GM12878 (cell line): ENCODE data around the gene DIPK1A. TPM values are rescaled to one million over a fixed set of nuclear protein-coding genes. Genes with fewer than 3 reads are reported as not detected.

Experiments
- ATAC-seq: fragments of 200-7000 bp; cut with Tn5 transposase; 3 replicates; pipeline ENCODE4 v1.9.1; 2020; ENCODE audit warnings: mild to moderate bottlenecking, moderate library complexity
- BruUV-seq: library from RNA; stranded (reverse); fragments of 400-500 nt; replicated peaks from 2 replicates; lab custom pipeline; 2021; lab: Mats Ljungman, UMichigan
- CTCF ChIA-PET: fragments of 300-600 bp; sonication (Branson Sonifier 250); formaldehyde crosslinking; extraction: SDS; loops from one replicate; lab custom pipeline; 2021; ENCODE audit warnings: inconsistent platforms; lab: Yijun Ruan, JAX
- POLR2A ChIA-PET: fragments of 350-600 bp; formaldehyde crosslinking; extraction: SDS; loops from one replicate; lab custom pipeline; 2021; ENCODE audit warnings: inconsistent platforms; lab: Charles Lee
- RAD21 ChIA-PET: fragments of 300-600 bp; sonication (Branson Sonifier 250); formaldehyde crosslinking; loops from one replicate; lab custom pipeline; 2023; ENCODE audit warnings: antibody characterized with exemption; ENCODE audit not compliant: unreplicated experiment; lab: Charles Lee
- SMC1A ChIA-PET: fragments of 300-600 bp; sonication (Branson Sonifier 250); formaldehyde crosslinking; loops from one replicate; lab custom pipeline; 2023; ENCODE audit not compliant: unreplicated experiment, uncharacterized antibody; lab: Charles Lee
- DNase-seq: peaks from one replicate; pipeline ENCODE4 v3.0.0-alpha.2; 2011; ENCODE audit warnings: low read depth, low spot score
- FAIRE-seq: peaks from 3 replicates; lab custom pipeline; 2011; peaks lifted over from hg19 to GRCh38; lab: Jason Lieb, UNC
- H2AFZ ChIP-seq: 2 replicates; pipeline ENCODE4 v1.6.0; 2011; ENCODE audit warnings: low read depth, low read length, control low read depth; ENCODE audit not compliant: control insufficient read depth
- H3K27ac ChIP-seq: 2 replicates; pipeline ENCODE4 v1.5.1; 2011; ENCODE audit warnings: control low read depth; ENCODE audit not compliant: control insufficient read depth, insufficient read depth
- H3K27me3 ChIP-seq, 2 experiments: replicated peaks in 1 of 2; 2 replicates each; pipeline versions ENCODE4 v1.6.0 to v1.6.1; 2011; ENCODE audit warnings: low read length in 1 of 2; ENCODE audit not compliant: control insufficient read depth in 2 of 2, insufficient read depth in 2 of 2
- H3K36me3 ChIP-seq, 2 experiments: 2 replicates each; pipeline ENCODE4 v1.5.1; 2011; ENCODE audit warnings: low read length in 1 of 2; ENCODE audit not compliant: control insufficient read depth in 2 of 2, insufficient read depth in 2 of 2
- H3K4me1 ChIP-seq: 2 replicates; pipeline ENCODE4 v1.6.1; 2011; ENCODE audit warnings: mild to moderate bottlenecking, low read length, moderate library complexity, mixed read lengths; ENCODE audit not compliant: control insufficient read depth, insufficient read depth
- H3K4me2 ChIP-seq: 2 replicates; pipeline ENCODE4 v1.6.0; 2011; ENCODE audit warnings: control low read depth; ENCODE audit not compliant: control insufficient read depth, insufficient read depth
- H3K4me3 ChIP-seq: fragments of 200-600 bp; sonication (generic); 2 replicates; pipeline ENCODE4 v1.5.1; 2016
- H3K79me2 ChIP-seq: 2 replicates; pipeline ENCODE4 v1.6.0; 2011; ENCODE audit warnings: low read length; ENCODE audit not compliant: control insufficient read depth, insufficient read depth
- H3K9ac ChIP-seq: 2 replicates; pipeline ENCODE4 v1.8.0; 2011; ENCODE audit warnings: low read length, control low read depth, mixed read lengths; ENCODE audit not compliant: control insufficient read depth, insufficient read depth
- H3K9me3 ChIP-seq: replicated peaks from 3 replicates; pipeline ENCODE4 v1.5.1; 2011; ENCODE audit warnings: mild to moderate bottlenecking, low read length; ENCODE audit not compliant: control insufficient read depth, insufficient read depth
- H4K20me1 ChIP-seq: 2 replicates; pipeline ENCODE4 v1.6.0; 2011; ENCODE audit not compliant: control insufficient read depth, insufficient read depth
- NR2C1 ChIP-seq: fragments of 450-650 bp; IDR thresholded peaks from 2 replicates; pipeline ENCODE4 v1.6.1; 2017; ENCODE audit warnings: antibody characterized with exemption, mild to moderate bottlenecking, moderate library complexity
- RAD21 ChIP-seq: IDR thresholded peaks from 2 replicates; pipeline ENCODE4 v1.6.1; 2011; ENCODE audit warnings: mild to moderate bottlenecking, low read depth, low read length, moderate library complexity; ENCODE audit not compliant: insufficient read depth
- SP1 ChIP-seq: IDR thresholded peaks from one replicate; pipeline ENCODE4 v1.6.1; 2011; ENCODE audit warnings: low read depth, low read length
- TBL1XR1 ChIP-seq: IDR thresholded peaks from 2 replicates; pipeline ENCODE4 v1.6.1; 2012; ENCODE audit warnings: low read depth, low read length, improper control_type of control experiment
- WGBS: methylation state at CpG from one replicate; pipeline ENCODE4 v1.1.6; 2016; ENCODE audit warnings: low lambda C conversion rate; ENCODE audit not compliant: insufficient replicate concordance, insufficient coverage; ENCODE audit errors: missing lambda C conversion rate; 5-methylcytosine and 5-hydroxymethylcytosine counted together
- in situ Hi-C: fragments of 300-500 bp; cut with MboI; formaldehyde crosslinking; loops from 9 replicates; pipeline ENCODE4 v1.14.3; 2018; ENCODE audit warnings: mixed read lengths
- intact Hi-C: fragments of 100-400 bp; cut with micrococcal nuclease; formaldehyde crosslinking; loops from one replicate; pipeline ENCODE4 v1.14.2; 2022; ENCODE audit not compliant: unreplicated experiment
- polyA plus RNA-seq, 11 experiments: library from polyadenylated mRNA; depleted of rRNA in 4 of 11; unstranded in 6 of 11; stranded (reverse) in 5 of 11; fragments of >200 nt; fragmentation: Nextera tagmentation in 4 of 11; fragmentation: Illumina TruSeq in 1 of 11; extraction: Ambion mirVana in 4 of 11; extraction: Trizol in 1 of 11; gene quantifications; 1 replicate in 1 of 11; 2 replicates in 10 of 11; pipeline versions ENCODE4 v1.2.1 to v1.2.3, GENCODE V29; 2011 to 2016; ENCODE audit warnings: inconsistent platforms in 2 of 11, missing spikeins in 2 of 11, low read depth in 1 of 11
- total RNA-seq, 4 experiments: library from RNA; depleted of rRNA in 3 of 4; stranded (reverse); fragments of >200 nt in 3 of 4; fragmentation: Illumina TruSeq in 1 of 4; extraction: Trizol in 1 of 4; gene quantifications; 2 replicates each; pipeline versions ENCODE4 v1.2.1 to v1.2.3, GENCODE V29; 2013 to 2021

The DIPK1A gene
- total and polyA plus RNA-seq, 10 of the 15 experiments (the other 5 are each of a cell fraction or from before 2014, with no cell fraction given) = 4.9 to 15.0 (median 9.7) TPM

DNA sequence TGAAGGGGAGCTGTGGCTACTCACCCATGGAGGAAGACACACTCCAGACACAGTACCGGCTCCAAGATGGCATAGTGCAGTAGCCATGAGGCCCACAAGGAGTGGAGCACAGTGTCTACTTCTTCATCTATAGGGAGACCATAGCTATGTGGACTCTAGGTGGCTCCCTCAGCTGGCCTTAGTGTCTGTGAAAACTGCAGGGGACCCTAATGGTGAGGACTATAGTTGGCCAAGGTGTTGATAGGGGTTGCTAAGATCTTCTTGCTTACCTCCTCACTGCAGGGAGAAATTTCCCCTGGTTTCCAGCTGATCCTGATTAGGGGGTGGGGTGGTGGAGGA is 58.9 kb downstream of the DIPK1A start:
- CTCF ChIA-PET = interaction anchor here (0.5 to 1.7 kb wide), 10 partner anchors 16 to 92 kb away, joined by 3 to 9 read pairs (median 3); no protein-coding TSS in a partner anchor

DNA sequence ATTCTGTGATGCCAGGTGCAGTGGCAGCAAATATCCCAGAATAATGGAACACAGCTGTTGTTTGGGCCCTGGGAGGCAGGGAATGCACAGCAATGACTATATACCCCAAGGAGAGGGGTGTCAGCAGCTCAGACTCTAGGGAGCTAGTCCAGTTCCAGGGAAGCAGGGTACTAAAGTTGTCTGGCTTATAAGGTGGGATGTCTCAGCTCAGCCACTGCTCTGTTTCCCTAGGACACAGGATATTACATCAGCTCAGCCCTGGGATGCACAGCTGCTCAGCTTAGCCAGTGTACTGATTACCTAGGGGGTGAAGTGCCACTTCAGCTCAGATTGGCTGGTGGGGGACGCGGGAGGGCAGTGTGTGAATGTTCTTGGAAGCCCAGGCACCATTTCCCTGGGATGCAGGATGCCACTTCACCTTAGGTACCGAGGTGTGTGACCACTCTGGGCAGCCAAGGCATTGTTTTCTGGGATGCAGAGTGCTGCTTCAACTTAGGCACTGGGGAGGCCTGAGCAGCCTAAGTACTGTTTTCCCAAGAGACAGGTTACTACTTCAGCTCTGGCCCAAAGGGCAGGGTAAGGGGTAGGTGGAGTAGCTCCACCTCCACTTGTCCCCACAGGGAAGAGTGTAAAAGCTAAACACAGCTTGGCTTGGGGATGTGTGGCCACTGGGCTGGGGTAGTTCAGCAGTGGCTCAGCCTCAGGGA is 59.4 kb downstream of the DIPK1A start:
- BruUV-seq = no TSS peak

More for the DNA sequence above, 58.9 kb downstream of the DIPK1A start:
- DNase-seq (no peak), ATAC-seq (peak; percentile 27; the same call in 2 of the 3 replicates), FAIRE-seq (no peak)
- in situ Hi-C loops = no loop called here
- Histone ChIP-seq H3K9ac (no peak overlapping the region), H3K36me3 (peaks cover 4 to 5% of the 10 kb centered on the region in 2 experiments; a peak in 2 of 4 replicates), H3K4me3 (no peak overlapping the region), H3K9me3 (peaks cover 6% of the 10 kb centered on the region; the same call in 2 of the 3 replicates), H3K4me2 (no peak overlapping the region), H2AFZ (no peak overlapping the region), H3K79me2 (peaks cover 3% of the 10 kb centered on the region), H3K27ac (no peak overlapping the region), H3K4me1 (peaks cover 7% of the 10 kb centered on the region), H3K27me3 (no peaks in the 10 kb centered on the region), H4K20me1 (no peaks in the 10 kb centered on the region)
- POLR2A ChIA-PET = interaction anchor here (1.2 to 2.3 kb wide), 2 partner anchors 23 to 60 kb away, joined by 3 to 10 read pairs; no protein-coding TSS in a partner anchor
- RAD21 ChIA-PET = interaction anchor here (0.7 to 1.9 kb wide), 2 partner anchors 58 to 91 kb away, joined by 3 to 7 read pairs; no protein-coding TSS in a partner anchor
- 100% methylated on average over 1 of the region's 1 CpG for WGBS
- no TSS peak for BruUV-seq
- intact Hi-C loops = no loop called here
- SMC1A ChIA-PET = interaction anchor here (0.6 to 1.8 kb wide), 6 partner anchors 35 to 1666 kb away, joined by 3 to 7 read pairs (median 3); no protein-coding TSS in a partner anchor
- TF ChIP-seq RAD21 (peak; percentile 15; the same call in 1 of the 2 replicates), NR2C1 (no peak)

More for the DNA sequence above, 59.4 kb downstream of the DIPK1A start:
- no peak overlapping the region for H3K4me2 ChIP-seq
- RAD21 ChIA-PET = interaction anchor here (0.7 to 1.9 kb wide), 2 partner anchors 58 to 92 kb away, joined by 3 to 7 read pairs; no protein-coding TSS in a partner anchor
- peaks cover 4 to 5% of the 10 kb centered on the region in 2 experiments; a peak in 2 of 4 replicates for H3K36me3 ChIP-seq
- in situ Hi-C loops (no loop called here), intact Hi-C loops (no loop called here)
- no peak overlapping the region for H2AFZ ChIP-seq
- peaks cover 6% of the 10 kb centered on the region; the same call in 2 of the 3 replicates for H3K9me3 ChIP-seq
- no peak for DNase-seq
- SMC1A ChIA-PET = interaction anchor here (0.6 to 3.1 kb wide), 7 partner anchors 12 to 1666 kb away, joined by 3 to 9 read pairs (median 3); no protein-coding TSS in a partner anchor
- no peak for TF ChIP-seq SP1
- TF ChIP-seq TBL1XR1 = no peak
- no peak overlapping the region for H3K27ac ChIP-seq
- FAIRE-seq = no peak
- no peak for ATAC-seq
- H3K79me2 ChIP-seq = peaks cover 3% of the 10 kb centered on the region
- 98% methylated on average over 3 of the region's 3 CpGs for WGBS
- POLR2A ChIA-PET = interaction anchor here (1.2 to 2.3 kb wide), 2 partner anchors 24 to 60 kb away, joined by 3 to 10 read pairs; no protein-coding TSS in a partner anchor
- peaks cover 7% of the 10 kb centered on the region for H3K4me1 ChIP-seq
- no peak overlapping the region for H3K9ac ChIP-seq
- no peaks in the 10 kb centered on the region for H3K27me3 ChIP-seq
- CTCF ChIA-PET = interaction anchor here (0.5 to 1.7 kb wide), 13 partner anchors 16 to 92 kb away, joined by 3 to 9 read pairs (median 4); no protein-coding TSS in a partner anchor
- H3K4me3 ChIP-seq = no peak overlapping the region
- H4K20me1 ChIP-seq = no peaks in the 10 kb centered on the region
